OCI-LY7 (cell line): ENCODE data around the gene PIAS4.

Source experiments
- EZH2phosphoT487 ChIP-seq: fragments of 200-600 bp; sonication (generic); IDR thresholded peaks from 2 replicates; pipeline ENCODE4 v1.6.1; 2018; ENCODE audit warnings: low read depth, borderline replicate concordance, mild to moderate bottlenecking, mixed run types, antibody characterized with exemption, low read length, moderate library complexity, mixed read lengths
- TF ChIP-seq, protein P1 (sequence below): fragments of 200-600 bp; sonication (generic); conservative IDR thresholded peaks from 2 replicates; pipeline ENCODE4 v1.5.1; 2014; ENCODE audit warnings: mild to moderate bottlenecking, antibody characterized with exemption, low read length, moderate library complexity, mixed read lengths

- TF ChIP-seq, protein P1, sequence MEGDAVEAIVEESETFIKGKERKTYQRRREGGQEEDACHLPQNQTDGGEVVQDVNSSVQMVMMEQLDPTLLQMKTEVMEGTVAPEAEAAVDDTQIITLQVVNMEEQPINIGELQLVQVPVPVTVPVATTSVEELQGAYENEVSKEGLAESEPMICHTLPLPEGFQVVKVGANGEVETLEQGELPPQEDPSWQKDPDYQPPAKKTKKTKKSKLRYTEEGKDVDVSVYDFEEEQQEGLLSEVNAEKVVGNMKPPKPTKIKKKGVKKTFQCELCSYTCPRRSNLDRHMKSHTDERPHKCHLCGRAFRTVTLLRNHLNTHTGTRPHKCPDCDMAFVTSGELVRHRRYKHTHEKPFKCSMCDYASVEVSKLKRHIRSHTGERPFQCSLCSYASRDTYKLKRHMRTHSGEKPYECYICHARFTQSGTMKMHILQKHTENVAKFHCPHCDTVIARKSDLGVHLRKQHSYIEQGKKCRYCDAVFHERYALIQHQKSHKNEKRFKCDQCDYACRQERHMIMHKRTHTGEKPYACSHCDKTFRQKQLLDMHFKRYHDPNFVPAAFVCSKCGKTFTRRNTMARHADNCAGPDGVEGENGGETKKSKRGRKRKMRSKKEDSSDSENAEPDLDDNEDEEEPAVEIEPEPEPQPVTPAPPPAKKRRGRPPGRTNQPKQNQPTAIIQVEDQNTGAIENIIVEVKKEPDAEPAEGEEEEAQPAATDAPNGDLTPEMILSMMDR, result no peak
- TF ChIP-seq EZH2phosphoT487, result no peak
Measured at GRCh38 chr19:3983936-3984583, 23.5 kb upstream of the PIAS4 start.
